Uterus (tissue), 2 donors: Measurements from ENCODE around the gene CASK.

Experiments
- POLR2A ChIP-seq, 2 donors: fragments of 450-650 bp; IDR thresholded peaks; one replicate each; pipeline ENCODE4 v1.6.1; 2016; ENCODE audit warnings: antibody characterized with exemption in 2 of 2, mild to moderate bottlenecking in 1 of 2, moderate library complexity in 1 of 2
- TF ChIP-seq, protein P1 (sequence below), 4 experiments: fragments of 200-600 bp in 2 of 4; fragments of 450-650 bp in 2 of 4; sonication (generic) in 2 of 4; IDR thresholded peaks; one replicate each; pipeline ENCODE4 v1.5.1; 2016 to 2019; ENCODE audit warnings: antibody characterized with exemption in 4 of 4, mild to moderate bottlenecking in 2 of 4, moderate library complexity in 1 of 4

DNA sequence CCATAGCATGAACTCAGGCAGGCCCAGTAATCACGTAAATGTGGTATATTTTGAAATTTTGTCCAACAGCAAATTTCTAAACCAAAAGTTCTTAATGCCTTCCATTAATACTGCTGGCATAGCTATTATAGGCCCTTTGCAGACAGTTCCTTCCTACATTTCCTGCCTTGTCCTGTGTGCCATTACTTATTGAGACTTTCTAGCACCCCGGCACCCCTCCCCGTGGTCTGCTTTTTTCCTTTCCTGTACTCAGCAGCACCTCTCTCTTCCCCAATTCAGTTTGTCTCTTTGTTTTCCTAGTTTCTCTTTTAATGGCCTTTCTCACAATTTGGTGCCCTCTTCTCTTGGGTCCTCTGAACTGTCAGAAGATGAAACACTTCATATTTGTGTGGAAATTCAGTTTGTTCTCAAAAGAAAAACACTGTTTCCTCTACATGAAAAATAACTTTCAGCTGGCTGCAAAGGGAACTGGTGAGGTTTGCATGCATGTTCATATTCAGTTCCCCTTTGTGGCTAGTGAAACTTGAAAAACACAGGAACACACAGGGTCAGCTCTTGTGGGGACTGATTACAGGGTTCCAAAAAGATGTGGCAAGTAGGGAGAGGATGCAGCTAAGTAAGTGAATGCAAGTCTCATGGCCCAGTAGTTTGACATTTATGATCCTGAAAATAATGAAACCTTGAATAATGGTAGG, 217.5 kb downstream of the CASK start:
- TF ChIP-seq, protein P1, sequence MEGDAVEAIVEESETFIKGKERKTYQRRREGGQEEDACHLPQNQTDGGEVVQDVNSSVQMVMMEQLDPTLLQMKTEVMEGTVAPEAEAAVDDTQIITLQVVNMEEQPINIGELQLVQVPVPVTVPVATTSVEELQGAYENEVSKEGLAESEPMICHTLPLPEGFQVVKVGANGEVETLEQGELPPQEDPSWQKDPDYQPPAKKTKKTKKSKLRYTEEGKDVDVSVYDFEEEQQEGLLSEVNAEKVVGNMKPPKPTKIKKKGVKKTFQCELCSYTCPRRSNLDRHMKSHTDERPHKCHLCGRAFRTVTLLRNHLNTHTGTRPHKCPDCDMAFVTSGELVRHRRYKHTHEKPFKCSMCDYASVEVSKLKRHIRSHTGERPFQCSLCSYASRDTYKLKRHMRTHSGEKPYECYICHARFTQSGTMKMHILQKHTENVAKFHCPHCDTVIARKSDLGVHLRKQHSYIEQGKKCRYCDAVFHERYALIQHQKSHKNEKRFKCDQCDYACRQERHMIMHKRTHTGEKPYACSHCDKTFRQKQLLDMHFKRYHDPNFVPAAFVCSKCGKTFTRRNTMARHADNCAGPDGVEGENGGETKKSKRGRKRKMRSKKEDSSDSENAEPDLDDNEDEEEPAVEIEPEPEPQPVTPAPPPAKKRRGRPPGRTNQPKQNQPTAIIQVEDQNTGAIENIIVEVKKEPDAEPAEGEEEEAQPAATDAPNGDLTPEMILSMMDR (IDR thresholded peaks at IDR 0.05), result no peak
- TF ChIP-seq POLR2A (IDR thresholded peaks at IDR 0.05), result no peak
